ENCODE data around the gene EFNA3. TPM values are rescaled to one million over a fixed set of nuclear protein-coding genes. Genes with fewer than 3 reads are reported as not detected.

Gene EFNA3
- polyA plus RNA-seq, 1 donor from 2014 or later, result 1.3 TPM

DNA sequence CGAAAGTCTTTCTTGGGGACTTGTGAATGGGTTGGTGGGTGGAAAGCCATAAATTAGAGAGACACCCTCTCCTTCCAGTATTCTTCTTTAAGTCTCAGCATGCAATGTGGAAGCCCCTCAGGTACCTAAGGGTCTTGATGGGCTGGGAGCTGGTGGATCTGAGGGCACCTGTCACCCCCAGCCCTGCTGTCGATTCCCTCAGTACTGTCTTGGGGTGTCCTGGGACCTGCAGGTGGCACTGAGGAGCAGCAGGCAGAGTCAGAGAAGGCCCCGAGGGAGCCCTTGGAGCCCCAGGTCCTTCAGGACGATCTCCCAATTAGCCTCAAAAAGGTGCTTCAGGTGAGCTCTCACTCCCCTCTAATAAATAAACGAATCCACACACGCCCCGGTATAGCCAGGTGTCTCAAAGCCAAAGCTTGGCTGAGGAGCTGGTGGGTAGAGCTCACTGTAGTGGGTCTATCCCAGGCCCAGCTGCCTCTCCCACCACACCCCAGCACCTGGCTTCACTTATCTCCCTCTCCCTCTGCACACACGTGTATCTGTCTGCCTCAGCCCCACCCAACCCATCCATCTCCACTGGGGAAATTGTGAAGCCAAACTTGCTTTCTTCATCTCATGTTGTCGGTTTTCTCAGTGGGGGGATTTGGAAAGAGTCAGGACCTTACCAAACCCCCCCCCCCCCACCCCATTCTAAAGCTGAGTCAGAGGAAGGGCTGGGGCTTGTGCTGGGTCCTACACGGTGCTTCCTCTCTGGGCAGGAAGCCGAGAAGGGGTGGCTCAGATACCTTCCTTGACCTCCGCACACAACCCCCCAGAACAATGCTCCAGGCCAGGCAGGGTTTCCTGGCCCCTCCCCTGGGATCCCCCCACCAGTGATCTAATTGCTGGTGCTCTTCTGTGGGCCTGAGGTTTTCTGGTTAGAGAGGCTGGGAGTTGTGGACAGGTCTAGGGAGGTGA is 25.9 kb upstream of the EFNA3 start:
- peaks cover 0 to 1% (median 0%) of the 10 kb centered on the region in 3 donors for H3K9me3 Mint-ChIP-seq
- peak overlapping the region; percentile 69 to 93 (median 88) for H3K4me3 Mint-ChIP-seq
- no peaks in the 10 kb centered on the region for H3K27me3 Mint-ChIP-seq
- peaks cover 0 to 13% (median 9%) of the 10 kb centered on the region in 3 donors for H3K4me1 Mint-ChIP-seq
- no peaks in the 10 kb centered on the region for H3K36me3 Mint-ChIP-seq
- H3K27ac Mint-ChIP-seq, result peak overlapping the region in 2 of 3 donors; percentile 31 to 64

DNA sequence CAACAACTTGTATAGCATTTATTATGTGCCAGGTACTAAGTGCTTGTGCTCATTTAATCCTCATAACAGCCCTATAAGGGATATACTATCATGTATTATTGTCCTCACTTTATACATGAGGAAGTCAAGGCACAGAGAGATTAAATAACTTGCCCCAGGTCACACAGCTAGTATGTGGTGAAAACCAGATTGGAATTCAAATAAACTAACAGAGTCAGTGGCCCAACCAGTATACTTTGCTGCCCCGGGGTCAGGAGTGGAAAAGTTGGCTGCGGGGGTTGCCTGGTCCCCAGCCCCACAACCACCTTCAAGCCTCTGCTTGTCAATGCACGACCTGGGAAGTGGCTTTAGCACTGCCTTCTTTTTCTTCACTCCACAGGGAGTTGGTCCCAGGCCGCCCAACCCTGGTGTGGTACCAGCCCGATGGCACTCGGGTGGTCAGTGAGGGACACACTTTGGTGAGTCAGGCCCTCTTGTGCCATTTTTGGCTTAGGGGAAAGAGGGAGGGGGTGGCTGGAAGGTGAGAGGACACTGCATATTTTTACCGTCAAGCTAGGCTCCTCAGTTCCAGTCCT is 25.0 kb upstream of the EFNA3 start:
- H3K4me3 Mint-ChIP-seq, result peak overlapping the region in 2 of 4 donors; percentile 84 to 88
- H3K27ac Mint-ChIP-seq, result no peak overlapping the region
- H3K36me3 Mint-ChIP-seq, result no peaks in the 10 kb centered on the region
- peaks cover 0 to 1% (median 0%) of the 10 kb centered on the region in 3 donors for H3K9me3 Mint-ChIP-seq
- H3K4me1 Mint-ChIP-seq, result peaks cover 0 to 13% (median 9%) of the 10 kb centered on the region in 3 donors
- no peaks in the 10 kb centered on the region for H3K27me3 Mint-ChIP-seq

DNA sequence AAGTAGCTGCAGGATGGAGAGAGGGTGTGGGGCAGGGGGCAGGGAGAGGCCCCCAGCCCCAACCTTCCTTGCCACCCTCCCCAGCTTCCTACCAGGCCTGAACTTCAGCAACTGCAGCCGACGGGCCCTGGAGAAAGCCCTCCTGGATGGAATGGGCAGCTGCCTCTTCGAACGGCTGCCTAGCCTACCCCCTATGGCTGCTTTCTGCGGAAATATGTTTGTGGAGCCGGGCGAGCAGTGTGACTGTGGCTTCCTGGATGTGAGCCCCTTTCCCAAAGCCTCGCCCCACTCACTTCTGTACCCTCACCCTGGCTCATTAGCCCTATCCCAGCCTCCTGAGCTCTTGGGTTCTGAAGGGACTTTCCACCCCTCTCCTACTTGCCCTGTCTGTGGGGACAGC is 21.5 kb upstream of the EFNA3 start:
- Mint-ChIP-seq H3K27ac (no peak overlapping the region), H3K9me3 (peaks cover 0 to 1% (median 0%) of the 10 kb centered on the region in 3 donors), H3K4me3 (no peak overlapping the region), H3K27me3 (no peaks in the 10 kb centered on the region), H3K4me1 (peaks cover 0 to 14% (median 12%) of the 10 kb centered on the region in 3 donors), H3K36me3 (no peaks in the 10 kb centered on the region)

DNA sequence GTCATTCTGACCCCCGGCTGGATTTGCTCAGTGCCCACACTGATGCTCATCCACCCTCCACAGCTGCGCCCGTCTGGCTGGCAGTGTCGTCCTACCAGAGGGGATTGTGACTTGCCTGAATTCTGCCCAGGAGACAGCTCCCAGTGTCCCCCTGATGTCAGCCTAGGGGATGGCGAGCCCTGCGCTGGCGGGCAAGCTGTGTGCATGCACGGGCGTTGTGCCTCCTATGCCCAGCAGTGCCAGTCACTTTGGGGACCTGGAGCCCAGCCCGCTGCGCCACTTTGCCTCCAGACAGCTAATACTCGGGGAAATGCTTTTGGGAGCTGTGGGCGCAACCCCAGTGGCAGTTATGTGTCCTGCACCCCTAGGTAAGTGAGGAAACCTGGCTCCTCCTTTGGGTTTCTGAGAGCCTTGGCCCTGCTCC is 20.8 kb upstream of the EFNA3 start:
- H3K4me3 Mint-ChIP-seq, result no peak overlapping the region

DNA sequence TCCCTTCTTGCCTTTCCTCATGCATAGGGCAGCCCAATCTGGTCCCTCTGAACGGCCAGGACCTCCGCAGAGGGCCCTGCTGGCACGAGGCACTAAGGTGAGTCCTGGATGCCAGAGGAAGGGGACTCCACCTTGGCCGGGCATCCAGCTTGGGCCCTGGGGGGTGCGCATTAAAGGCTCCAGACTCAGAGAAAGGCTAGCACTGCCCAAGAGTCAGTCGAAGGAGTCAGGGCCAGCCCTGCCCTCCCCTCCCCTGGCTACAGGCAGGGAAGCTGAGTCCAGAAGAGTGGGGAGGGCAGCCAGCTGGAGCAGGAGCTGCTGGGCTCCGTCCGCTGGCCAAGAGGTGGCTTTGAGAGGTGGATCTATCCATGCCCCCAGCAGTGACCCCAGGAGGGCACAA is 17.9 kb upstream of the EFNA3 start:
- Mint-ChIP-seq H3K4me3 (no peak overlapping the region), H3K4me1 (peaks cover 15 to 21% (median 15%) of the 10 kb centered on the region in 3 donors), H3K9me3 (peaks cover 0 to 1% (median 0%) of the 10 kb centered on the region in 3 donors), H3K36me3 (no peaks in the 10 kb centered on the region), H3K27me3 (no peaks in the 10 kb centered on the region), H3K27ac (no peak overlapping the region)

More for the DNA sequence above, 20.8 kb upstream of the EFNA3 start:
- Mint-ChIP-seq H3K36me3 (no peaks in the 10 kb centered on the region), H3K27ac (no peak overlapping the region), H3K4me1 (peaks cover 0 to 13% (median 11%) of the 10 kb centered on the region in 3 donors), H3K27me3 (no peaks in the 10 kb centered on the region), H3K9me3 (peaks cover 0 to 1% (median 0%) of the 10 kb centered on the region in 3 donors)

DNA sequence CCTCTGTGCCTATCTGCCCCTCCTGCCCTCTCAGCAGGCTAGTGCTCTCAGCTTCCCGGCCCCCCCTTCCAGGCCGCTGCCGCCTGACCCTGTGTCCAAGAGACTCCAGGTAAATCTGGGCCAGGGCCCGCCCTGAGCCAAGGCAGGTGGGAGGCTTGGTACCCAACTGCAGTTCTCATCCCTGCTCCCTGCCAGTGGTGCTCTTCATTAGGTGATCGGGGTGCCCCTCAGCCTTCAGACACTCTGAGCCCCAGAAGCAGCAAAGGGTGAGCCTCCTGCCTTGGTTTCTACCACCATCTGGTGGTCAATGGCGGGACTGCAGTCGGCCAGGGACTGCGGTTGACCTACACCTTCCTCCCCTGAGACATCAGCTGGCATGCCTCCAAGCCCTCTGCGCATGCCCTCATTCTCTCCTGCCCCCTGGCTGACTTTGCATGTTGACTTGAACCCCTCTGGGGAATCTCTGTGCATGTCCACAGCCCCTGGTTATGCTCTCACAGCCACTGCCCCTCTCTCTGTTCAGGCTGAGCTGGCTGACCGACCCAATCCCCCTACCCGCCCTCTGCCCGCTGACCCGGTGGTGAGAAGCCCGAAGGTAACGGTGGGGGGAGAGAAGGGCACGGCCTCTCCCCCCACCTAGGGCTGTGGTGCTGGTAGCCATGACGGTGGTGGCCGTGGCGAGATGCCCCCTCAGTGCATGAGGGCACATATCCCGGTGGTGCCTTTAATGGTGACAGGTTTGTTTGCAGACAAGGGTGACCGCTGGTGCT is 17.1 kb upstream of the EFNA3 start:
- Mint-ChIP-seq H3K27ac (peak overlapping the region in 1 of 3 donors; percentile 40), H3K9me3 (no peaks in the 10 kb centered on the region), H3K4me1 (peaks cover 15 to 23% (median 17%) of the 10 kb centered on the region in 3 donors), H3K27me3 (no peaks in the 10 kb centered on the region), H3K4me3 (peak overlapping the region; percentile 72 to 89 (median 81)), H3K36me3 (no peaks in the 10 kb centered on the region)

DNA sequence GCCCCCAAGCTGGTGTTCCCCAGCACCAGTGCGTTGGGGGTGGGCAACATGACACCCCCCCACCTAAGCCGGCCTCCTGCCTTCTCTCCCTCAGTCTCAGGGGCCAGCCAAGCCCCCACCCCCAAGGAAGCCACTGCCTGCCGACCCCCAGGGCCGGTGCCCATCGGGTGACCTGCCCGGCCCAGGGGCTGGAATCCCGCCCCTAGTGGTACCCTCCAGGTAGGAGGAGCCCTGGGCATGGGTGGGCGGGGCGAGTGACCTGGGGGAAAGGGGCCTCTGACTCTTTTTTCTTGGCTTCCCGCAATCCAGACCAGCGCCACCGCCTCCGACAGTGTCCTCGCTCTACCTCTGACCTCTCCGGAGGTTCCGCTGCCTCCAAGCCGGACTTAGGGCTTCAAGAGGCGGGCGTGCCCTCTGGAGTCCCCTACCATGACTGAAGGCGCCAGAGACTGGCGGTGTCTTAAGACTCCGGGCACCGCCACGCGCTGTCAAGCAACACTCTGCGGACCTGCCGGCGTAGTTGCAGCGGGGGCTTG is 16.4 kb upstream of the EFNA3 start:
- Mint-ChIP-seq H3K4me1 (peaks cover 15 to 28% (median 20%) of the 10 kb centered on the region in 3 donors), H3K36me3 (no peaks in the 10 kb centered on the region), H3K9me3 (no peaks in the 10 kb centered on the region), H3K27me3 (no peaks in the 10 kb centered on the region), H3K4me3 (peak overlapping the region; percentile 88 to 95 (median 93)), H3K27ac (peak overlapping the region in 1 of 3 donors; percentile 69)

DNA sequence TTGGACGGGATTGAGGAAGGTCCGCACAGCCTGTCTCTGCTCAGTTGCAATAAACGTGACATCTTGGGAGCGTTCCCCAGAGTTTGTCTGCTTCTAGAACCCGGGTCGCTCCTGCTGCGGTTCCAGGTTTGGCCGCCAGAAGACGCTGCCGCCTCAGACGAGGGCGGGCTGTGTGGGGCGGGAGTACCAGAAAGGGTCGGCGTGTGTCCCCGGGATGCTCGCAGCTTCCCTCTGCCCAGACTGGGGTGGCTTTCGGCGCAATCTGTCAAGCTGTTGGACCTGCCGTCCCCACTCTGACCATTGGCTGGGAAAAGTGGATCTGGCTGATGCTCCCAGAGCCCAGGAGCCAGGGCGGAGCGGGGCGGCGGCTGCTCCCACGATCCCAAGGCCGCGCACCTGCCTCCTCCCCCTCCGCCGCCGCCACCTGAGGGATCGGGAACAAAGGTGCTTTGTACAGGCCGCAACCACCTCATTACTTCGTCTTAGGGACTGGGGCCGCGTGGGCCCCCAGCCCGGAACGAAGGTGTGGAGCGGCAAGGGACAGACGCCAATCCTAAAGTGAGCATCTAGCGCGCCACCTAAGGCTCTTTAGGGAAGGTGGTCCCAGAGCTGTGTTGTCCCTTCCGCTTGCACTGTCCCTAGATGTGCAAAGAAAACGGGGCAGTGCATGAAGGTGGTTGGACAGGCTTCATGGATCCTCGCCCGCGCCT is 15.8 kb upstream of the EFNA3 start:
- Mint-ChIP-seq H3K27me3 (no peaks in the 10 kb centered on the region), H3K9me3 (no peaks in the 10 kb centered on the region), H3K4me1 (peaks cover 15 to 31% (median 20%) of the 10 kb centered on the region in 3 donors), H3K36me3 (no peaks in the 10 kb centered on the region), H3K27ac (peak overlapping the region; percentile 28 to 86 (median 69)), H3K4me3 (peak overlapping the region; percentile 88 to 95 (median 93))

DNA sequence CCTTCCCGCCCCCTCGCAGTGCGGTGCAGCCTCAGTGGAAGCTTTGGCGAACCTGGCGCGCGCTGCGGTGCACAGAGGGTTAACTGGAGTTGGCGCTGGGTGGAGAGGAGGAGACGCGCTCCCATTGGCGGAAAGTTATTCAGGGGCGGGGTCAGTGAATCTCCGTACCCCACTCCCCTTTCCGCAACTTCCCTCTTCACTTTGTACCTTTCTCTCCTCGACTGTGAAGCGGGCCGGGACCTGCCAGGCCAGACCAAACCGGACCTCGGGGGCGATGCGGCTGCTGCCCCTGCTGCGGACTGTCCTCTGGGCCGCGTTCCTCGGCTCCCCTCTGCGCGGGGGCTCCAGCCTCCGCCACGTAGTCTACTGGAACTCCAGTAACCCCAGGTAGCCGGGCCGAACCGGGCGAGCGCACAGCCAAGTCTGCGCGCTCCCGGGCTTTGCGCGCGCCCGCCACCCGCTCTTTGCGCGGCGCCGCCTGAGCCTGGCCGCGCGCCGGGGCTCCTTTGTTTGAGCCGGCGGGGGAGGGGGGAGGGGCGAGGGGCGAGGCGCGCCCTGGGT is 15.0 kb upstream of the EFNA3 start, which contains the start of gene EFNA4:
Gene EFNA4, plus strand, starts transcription at position 191 of the 561 bp plus-strand sequence. Its CDS starts 84 bp downstream, at position 275.
- Mint-ChIP-seq H3K27me3 (no peaks in the 10 kb centered on the region), H3K27ac (peak within 1 kb of the TSS; percentile 33 to 86 (median 69)), H3K4me1 (peaks cover 15 to 31% (median 20%) of the 10 kb centered on the region in 3 donors), H3K9me3 (no peaks in the 10 kb centered on the region), H3K36me3 (no peaks in the 10 kb centered on the region), H3K4me3 (peak within 1 kb of the TSS; percentile 88 to 97 (median 93))

DNA sequence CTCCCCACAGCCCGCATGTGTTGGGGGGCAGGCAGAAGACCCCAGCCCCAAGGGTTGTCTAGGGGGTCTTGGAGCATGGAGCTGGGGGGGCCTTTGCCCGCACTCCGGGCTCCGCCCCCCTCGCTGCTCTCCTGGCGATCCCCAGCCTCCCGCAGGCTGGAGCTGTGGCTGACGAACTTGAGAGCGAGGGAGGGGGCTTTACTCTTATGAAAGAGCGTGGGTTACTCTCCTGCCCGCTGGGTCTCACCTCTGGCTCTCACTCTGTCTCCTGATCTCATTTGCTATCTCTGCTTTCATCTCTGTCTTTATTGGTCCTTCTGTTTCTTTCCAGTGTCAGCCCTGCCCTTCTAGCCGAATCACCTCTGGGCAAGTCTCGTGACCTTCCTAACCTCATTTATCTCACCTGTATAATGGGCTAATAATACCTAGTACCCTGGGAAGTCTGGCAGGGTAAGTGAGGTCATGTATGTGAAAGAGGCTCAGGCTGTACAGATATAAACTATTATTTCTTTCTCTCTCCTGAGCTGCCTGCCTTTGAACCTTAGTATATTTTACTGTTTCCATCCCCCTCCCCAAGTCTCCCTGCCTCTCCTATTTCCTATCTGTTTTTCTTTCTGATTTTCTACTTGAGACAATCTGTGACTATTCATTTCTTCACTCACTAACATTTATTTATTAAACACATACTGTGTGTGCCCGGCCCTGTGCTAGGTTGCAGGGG is 14.4 kb upstream of the EFNA3 start:
- Mint-ChIP-seq H3K27ac (peak overlapping the region; percentile 33 to 63 (median 44)), H3K27me3 (no peaks in the 10 kb centered on the region), H3K4me3 (peak overlapping the region; percentile 83 to 97 (median 88)), H3K9me3 (no peaks in the 10 kb centered on the region), H3K36me3 (no peaks in the 10 kb centered on the region), H3K4me1 (peaks cover 15 to 31% (median 20%) of the 10 kb centered on the region in 3 donors)

DNA sequence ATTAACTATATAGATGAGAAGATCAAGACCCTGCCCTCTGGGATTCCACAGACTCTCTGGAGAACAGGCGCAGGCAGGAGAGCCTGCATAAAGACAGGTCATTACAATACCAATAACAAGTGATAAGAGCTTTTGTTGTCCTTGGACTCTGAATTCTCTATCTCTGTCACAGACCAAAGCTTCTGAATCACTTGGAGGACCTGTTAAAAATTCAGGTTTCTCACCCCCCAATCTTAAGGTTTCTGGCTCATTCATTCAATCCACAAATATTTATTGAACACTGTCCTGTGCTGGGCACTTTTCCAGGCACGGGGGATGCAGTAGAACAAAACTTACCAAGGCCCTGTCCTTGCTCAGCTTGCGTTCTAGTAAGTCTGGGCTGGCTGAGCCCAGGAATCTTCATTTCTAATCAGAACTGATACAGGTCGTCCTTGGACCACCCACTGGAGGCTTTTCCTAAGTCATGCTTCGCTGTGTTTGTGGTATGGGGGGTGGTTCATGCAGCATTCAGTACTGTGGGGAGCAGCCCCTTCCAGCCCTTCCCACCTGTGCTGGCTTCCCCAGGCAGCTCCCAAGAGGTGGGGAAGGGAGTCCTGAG is 13.7 kb upstream of the EFNA3 start:
- peaks cover 15 to 31% (median 20%) of the 10 kb centered on the region in 3 donors for H3K4me1 Mint-ChIP-seq

DNA sequence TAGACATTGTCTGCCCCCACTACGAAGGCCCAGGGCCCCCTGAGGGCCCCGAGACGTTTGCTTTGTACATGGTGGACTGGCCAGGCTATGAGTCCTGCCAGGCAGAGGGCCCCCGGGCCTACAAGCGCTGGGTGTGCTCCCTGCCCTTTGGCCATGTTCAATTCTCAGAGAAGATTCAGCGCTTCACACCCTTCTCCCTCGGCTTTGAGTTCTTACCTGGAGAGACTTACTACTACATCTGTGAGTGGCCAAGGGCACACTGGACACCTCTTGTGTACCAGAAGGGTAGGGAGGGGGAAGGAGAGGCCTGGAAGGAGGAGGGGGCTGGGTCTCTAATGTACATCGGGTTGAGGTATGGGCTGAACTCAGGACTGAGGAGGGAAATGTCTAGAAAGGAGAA is 11.9 kb upstream of the EFNA3 start:
- Mint-ChIP-seq H3K27me3 (no peaks in the 10 kb centered on the region), H3K4me1 (peaks cover 22 to 29% (median 23%) of the 10 kb centered on the region in 3 donors), H3K36me3 (peaks cover 3% of the 10 kb centered on the region), H3K4me3 (peak overlapping the region in 3 of 4 donors; percentile 7 to 56 (median 41)), H3K27ac (peak overlapping the region in 1 of 3 donors; percentile 81), H3K9me3 (no peaks in the 10 kb centered on the region)

More for the DNA sequence above, 13.7 kb upstream of the EFNA3 start:
- peak overlapping the region; percentile 33 to 63 (median 44) for H3K27ac Mint-ChIP-seq
- H3K4me3 Mint-ChIP-seq, result peak overlapping the region; percentile 83 to 97 (median 88)
- H3K9me3 Mint-ChIP-seq, result no peaks in the 10 kb centered on the region
- H3K36me3 Mint-ChIP-seq, result no peaks in the 10 kb centered on the region
- no peaks in the 10 kb centered on the region for H3K27me3 Mint-ChIP-seq

All from IgD-negative memory B cell (primary cell).